GM18951 (cell line): ENCODE data around the gene L3MBTL1.

Source experiments
- POLR2A ChIP-seq: IDR thresholded peaks from 4 replicates; pipeline ENCODE4 v1.6.1; 2011; ENCODE audit warnings: mild to moderate bottlenecking; ENCODE audit not compliant: insufficient read length, insufficient read depth; ENCODE audit errors: extremely low read depth
- in situ Hi-C: fragments of 300-500 bp; cut with MboI; formaldehyde crosslinking; loops from one replicate; pipeline ENCODE4 v1.12.0; 2022; ENCODE audit warnings: low sequenced_read_pairs, mixed read lengths, inconsistent platforms; ENCODE audit not compliant: unreplicated experiment

L3MBTL1 gene

DNA sequence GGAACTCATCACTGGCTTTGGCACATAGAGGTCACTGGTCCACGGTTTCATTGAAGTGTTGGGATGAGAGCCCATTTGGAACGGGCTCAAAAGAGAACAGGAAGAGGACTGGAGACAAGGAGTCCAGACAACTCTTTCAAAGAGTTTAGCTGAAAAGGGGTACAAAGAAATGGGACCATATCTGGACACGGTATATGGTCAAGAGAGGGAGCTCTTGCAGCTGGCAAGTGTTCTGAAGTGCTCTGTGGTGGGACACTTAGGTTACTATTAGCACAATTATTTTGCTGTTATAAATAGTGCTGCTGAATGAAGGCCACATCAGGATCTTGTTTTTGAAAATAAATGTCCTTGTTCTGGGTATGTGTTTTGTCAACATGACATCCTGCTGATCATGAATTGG lies 55.9 kb downstream of the L3MBTL1 start:
- TF ChIP-seq POLR2A, result no peak
- in situ Hi-C loops, result loop anchor here (10.0 kb wide), 1 partner anchor 121 kb away; no protein-coding TSS in a partner anchor

- no peak for TF ChIP-seq POLR2A
- in situ Hi-C loops, result loop anchor here (10.0 kb wide), 1 partner anchor 121 kb away; no protein-coding TSS in a partner anchor
These were observed 56.5 kb downstream of the L3MBTL1 start for GRCh38 chr20:43563991-43564390.

GRCh38 chr20:43564455-43564854 lies 57.0 kb downstream of the L3MBTL1 start:
- in situ Hi-C loops, result loop anchor here (10.0 kb wide), 1 partner anchor 120 kb away; no protein-coding TSS in a partner anchor
- TF ChIP-seq POLR2A, result no peak

DNA sequence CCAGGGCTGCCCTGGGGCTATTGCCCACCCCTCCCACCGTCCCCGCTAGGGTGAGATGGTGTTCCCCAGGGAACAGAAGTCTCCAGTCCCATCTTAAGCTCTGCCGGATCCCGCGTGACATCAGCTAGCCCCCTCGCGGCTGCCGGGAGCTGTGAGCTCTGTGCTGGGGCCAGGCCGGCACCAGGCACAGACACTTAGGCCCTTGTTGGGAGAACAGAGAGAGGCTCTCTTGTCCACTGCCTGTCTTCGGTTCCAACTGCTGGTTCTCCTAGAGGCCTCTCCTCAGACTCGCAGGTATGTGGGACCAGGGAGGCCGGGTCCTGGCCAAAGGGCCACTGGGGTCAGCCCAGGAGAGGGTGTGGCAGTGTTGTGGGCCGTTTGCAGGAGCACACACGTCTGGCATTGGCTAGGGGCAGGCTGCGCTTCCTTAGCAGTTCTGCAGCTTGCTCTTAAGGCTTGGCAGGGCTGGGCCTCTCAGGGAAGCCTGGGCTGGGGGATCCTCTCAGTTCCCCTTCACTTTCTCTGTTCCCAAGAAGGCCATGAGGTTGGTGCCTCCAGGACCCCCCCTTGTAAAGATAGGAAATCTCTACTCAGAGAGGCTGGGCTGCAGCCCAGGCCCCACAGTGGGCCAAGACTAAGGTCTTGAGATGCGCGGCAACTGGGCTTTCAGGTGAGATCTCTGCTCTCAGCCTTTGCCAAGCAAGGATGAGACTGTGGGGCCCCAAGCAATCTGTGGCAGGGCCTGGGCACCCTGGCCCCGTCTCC lies 57.7 kb downstream of the L3MBTL1 start:
- in situ Hi-C loops, result loop anchor here (10.0 kb wide), 1 partner anchor 120 kb away; no protein-coding TSS in a partner anchor
- TF ChIP-seq POLR2A, result no peak

DNA sequence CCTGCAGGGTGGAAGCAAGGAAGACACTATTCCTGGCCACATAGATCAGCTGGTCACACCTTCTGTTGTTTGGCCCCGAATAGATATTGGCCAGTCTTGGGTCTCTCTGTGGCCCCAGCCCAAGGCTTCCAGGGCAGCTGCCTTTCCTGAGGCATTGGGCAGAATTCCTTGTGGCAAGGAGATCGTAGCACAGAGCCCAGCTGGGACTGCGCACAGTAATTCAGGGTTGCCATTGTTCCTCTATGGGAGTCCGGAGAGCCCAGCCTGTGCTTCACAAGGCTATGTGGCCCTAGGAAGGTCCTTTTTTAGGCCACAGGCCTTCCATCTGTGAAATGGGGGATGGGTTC lies 58.2 kb downstream of the L3MBTL1 start:
- in situ Hi-C loops, result loop anchor here (10.0 kb wide), 1 partner anchor 119 kb away; no protein-coding TSS in a partner anchor

DNA sequence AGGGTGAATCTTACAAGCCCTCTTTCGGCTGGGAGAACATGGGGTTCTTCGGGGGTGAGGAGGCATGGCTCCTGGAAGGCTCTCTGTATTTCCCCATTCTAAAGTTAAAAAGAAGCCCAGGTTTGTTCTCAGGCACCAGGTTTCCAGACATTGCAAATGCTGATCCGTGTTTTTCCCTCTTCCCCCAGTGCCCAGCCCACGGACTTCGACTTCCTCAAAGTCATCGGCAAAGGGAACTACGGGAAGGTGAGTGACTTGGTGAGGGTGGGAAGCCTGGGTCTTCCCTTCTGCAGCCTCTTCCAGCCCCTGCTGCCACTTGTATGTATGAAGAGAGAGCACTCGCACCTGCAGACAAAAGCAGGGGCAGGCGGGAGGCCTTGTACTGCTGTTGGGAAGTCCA lies 60.0 kb downstream of the L3MBTL1 start:
- TF ChIP-seq POLR2A, result no peak
- in situ Hi-C loops, result loop anchor here (10.0 kb wide), 1 partner anchor 117 kb away; no protein-coding TSS in a partner anchor

More for the DNA sequence above, 58.2 kb downstream of the L3MBTL1 start:
- TF ChIP-seq POLR2A, result no peak

- in situ Hi-C loops, result loop anchor here (10.0 kb wide), 1 partner anchor 116 kb away; no protein-coding TSS in a partner anchor
- no peak for TF ChIP-seq POLR2A
These were observed 61.2 kb downstream of the L3MBTL1 start for GRCh38 chr20:43568706-43569105.

- no peak for TF ChIP-seq POLR2A
- in situ Hi-C loops, result loop anchor here (10.0 kb wide), 1 partner anchor 116 kb away; no protein-coding TSS in a partner anchor
These were observed 61.8 kb downstream of the L3MBTL1 start for GRCh38 chr20:43569282-43569681.

GRCh38 chr20:43570496-43570895 lies 63.0 kb downstream of the L3MBTL1 start:
- in situ Hi-C loops, result no loop called here
- no peak for TF ChIP-seq POLR2A

DNA sequence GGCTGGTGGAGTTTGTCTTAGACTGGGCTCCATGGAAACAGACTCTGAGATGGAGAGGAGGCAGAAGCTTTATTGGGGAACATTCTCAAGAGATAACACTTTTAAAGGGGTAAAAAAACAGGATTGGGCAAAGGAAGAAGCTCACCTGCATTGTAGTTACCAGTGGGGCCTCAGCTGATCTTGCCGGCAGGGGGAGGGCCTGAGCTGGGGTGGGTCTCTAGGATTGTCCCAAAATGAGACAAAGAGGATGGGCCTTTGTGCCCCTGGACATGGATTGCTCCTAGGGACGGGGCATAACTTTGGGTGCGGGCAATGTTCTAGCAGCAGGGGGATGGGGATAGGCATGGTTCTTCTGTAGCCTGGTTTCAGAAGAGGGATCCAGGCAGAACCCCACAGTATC lies 63.8 kb downstream of the L3MBTL1 start:
- in situ Hi-C loops, result no loop called here
- no peak for TF ChIP-seq POLR2A

- in situ Hi-C loops, result no loop called here
- no peak for TF ChIP-seq POLR2A
These were observed 64.3 kb downstream of the L3MBTL1 start for GRCh38 chr20:43571771-43572170.

GRCh38 chr20:43572891-43573290 lies 65.4 kb downstream of the L3MBTL1 start:
- in situ Hi-C loops, result no loop called here
- TF ChIP-seq POLR2A, result no peak

GRCh38 chr20:43576108-43576507 lies 68.6 kb downstream of the L3MBTL1 start:
- in situ Hi-C loops, result no loop called here
- TF ChIP-seq POLR2A, result no peak
